GM10266 (cell line): ENCODE results near the gene LUC7L2.

Experiments used
- DNase-seq: peaks from one replicate; pipeline ENCODE4 v3.0.0; 2012; ENCODE audit errors: extremely low spot score
- TF ChIP-seq, protein P1 (sequence below): IDR thresholded peaks from 2 replicates; pipeline ENCODE4 v1.5.1; 2012; ENCODE audit warnings: mild to moderate bottlenecking, low read depth; ENCODE audit not compliant: control insufficient read depth, insufficient read depth; ENCODE audit errors: missing control alignments

The LUC7L2 gene

DNA sequence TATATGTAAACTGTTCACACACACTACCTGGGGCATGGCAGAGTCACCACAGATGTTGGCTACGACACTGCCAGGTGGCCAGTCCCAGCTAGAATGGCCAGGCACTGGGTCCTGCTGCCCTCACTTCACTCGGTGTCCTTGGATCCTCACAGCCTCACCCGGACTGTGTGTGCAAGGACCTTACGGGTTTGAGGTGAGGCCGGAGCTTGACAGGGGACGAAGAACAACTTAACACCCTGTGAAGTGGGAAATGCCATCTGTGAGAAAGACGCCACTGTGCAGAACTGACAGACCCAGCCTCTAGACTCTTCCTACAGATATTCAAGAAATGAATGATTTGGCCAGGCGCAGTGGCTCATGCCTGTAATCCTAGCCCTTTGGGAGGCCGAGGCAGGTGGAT, 77.1 kb downstream of the LUC7L2 start:
- DNase-seq: no peak
- TF ChIP-seq, protein P1, sequence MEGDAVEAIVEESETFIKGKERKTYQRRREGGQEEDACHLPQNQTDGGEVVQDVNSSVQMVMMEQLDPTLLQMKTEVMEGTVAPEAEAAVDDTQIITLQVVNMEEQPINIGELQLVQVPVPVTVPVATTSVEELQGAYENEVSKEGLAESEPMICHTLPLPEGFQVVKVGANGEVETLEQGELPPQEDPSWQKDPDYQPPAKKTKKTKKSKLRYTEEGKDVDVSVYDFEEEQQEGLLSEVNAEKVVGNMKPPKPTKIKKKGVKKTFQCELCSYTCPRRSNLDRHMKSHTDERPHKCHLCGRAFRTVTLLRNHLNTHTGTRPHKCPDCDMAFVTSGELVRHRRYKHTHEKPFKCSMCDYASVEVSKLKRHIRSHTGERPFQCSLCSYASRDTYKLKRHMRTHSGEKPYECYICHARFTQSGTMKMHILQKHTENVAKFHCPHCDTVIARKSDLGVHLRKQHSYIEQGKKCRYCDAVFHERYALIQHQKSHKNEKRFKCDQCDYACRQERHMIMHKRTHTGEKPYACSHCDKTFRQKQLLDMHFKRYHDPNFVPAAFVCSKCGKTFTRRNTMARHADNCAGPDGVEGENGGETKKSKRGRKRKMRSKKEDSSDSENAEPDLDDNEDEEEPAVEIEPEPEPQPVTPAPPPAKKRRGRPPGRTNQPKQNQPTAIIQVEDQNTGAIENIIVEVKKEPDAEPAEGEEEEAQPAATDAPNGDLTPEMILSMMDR: no peak

DNA sequence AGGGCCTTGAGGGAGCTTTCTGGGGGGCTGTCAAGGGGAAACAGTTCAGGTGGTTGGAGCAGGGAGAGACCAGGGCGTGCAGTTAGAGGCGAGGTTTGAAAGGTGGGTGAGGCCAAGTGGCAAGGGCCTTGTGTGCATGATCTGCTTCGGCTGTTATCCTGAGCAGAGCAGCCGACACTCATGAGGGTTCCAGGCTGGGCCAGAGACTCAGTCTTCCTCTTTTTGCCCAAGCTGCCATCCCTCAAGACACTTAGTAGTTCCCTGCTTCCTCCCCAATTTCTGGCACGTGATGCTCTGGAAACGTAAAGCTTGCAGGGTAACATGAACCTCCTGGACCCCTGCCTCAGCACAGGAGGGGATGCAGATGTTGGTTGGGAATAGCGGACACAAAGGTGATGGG, 79.7 kb downstream of the LUC7L2 start:
- TF ChIP-seq, protein P1: no peak
- DNase-seq: no peak

DNA sequence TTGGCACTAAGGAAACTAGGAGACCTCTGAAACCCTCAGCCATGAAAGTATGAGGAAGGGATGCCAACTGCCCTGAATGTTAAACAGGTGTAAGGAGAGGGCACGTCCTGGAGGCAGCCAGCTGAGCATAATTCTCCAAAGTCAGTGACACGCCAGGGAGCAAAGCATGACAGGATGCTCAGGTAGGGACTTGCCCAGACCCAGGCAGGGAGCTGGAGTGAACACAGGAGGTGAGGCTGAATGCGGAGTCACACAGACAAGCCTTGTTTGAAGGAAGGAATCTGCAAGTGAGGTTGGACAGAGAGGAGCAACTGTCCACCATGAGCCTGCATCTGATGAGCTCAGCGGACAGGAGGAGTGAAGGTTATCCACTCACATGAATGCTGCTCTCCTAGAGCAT, 82.3 kb downstream of the LUC7L2 start:
- DNase-seq: no peak
- TF ChIP-seq, protein P1: no peak

DNA sequence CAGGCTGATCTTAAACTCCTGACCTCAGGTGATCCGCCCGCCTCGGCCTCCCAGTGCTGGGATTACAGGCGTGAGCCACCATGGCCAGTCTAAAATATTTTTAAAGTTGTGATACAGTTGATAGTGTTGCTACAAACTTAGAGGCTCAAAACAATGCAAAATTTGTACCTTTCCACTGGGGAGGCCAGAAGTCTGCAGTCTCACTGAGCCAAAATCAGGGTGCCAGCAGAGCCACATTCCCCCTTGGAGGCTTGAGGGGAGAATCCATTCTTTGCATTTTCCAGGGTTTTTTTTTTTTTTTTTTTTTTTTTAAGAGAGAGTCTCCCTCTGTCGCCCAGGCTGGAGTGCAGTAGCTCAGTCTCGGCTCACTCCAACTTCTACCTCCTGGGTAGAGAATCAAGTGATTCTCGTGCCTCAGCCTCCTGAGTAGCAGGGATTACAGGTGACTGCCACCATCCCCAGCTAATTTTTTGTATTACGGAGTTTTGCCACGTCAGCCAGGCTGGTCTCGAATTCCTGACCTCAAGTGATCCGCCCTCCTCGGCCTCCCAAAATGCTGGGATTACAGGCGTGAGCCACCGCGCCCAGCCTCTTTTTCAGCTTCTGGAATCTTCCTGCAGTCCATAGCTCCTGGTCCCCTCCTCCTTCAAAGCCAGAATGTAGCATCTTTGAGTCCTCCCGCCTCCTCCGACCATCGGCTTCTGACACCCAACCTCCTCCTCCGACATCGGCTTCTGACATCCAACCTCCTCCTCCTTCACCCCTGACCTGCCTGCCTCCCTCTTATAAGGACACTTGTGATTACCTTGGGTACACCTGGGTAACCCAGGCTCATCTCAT, 86.6 kb downstream of the LUC7L2 start:
- TF ChIP-seq, protein P1: no peak
- no peak for DNase-seq

DNA sequence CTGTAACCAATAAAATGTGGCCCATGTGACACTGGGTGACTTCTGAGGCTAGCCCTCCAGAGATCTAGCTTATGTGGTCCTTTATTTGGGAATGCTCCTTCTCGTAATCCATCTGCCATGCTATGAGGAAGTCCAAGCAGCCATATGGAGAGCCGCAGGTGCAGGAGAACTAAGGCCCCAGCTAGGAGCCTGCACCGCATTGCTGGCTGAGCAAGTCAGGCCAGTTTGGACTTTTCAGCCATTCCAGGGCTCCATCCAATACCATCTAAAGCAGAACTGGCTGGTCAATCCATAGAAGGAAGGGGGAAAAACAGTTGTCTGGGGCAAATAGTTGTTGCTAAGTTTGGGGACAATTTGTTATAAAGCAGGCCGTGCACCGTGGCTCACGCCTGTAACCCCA, 91.2 kb downstream of the LUC7L2 start:
- DNase-seq: no peak
- TF ChIP-seq, protein P1: no peak

DNA sequence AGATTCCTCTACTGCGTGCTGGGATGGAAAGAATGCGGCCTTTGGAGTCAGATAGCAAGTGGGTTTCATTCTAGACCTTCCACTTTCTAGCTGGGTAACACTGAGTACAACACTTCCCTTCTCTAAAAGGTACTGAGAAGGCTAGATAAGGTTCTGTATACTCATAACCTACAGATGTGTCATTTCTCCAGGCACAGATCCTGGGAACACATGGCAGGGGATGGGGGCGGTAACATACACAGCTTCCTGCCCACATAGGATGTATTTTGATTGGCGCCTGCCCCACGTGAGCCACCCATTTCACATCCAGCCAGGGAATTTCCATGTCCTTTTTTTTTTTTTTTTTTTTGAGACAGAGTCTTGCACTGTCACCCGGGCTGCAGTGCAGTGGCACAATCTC, 91.9 kb downstream of the LUC7L2 start:
- DNase-seq: no peak
- TF ChIP-seq, protein P1: no peak

DNA sequence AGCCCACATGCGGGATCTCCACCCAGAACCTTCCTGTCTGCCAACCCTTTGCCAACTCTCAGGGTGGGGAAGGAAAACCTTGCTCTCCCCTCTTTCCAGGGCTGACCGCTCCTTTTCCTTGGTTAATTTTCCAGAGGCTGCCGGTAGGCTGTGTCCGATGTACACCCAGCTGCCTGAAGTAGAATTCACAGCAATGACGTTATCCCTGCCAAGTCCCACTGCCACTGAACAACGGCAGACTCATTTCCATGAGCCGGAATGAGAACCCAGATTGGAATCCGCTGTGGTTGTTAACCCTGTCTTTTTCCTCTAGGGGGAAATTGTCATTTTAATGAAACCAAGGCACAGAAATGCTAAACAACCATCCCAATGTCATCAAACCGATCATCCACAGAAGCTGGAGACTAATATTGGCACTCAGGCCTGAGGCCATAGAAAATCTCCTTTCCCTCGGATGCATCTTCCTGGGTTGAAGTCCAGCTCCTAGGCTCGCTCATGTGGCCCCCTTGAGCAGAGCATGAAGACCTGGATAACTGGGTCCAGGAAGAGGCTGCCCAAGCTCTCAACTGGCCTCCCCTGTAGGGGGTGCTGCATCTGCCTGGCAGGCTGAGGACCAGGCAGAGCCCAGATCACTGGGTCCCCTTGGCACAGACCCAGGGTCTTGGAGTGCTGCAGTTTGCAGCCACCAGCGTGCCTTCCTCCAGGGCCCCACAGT, 93.4 kb downstream of the LUC7L2 start:
- no peak for DNase-seq
- TF ChIP-seq, protein P1: no peak
